PC-3 (cell line): ENCODE measurements around the gene NEDD4L. TPM values are rescaled to one million over a fixed set of nuclear protein-coding genes. Genes with fewer than 3 reads are reported as not detected.

Source experiments
- ATAC-seq: fragments of 200-7000 bp; cut with Tn5 transposase; 2 replicates; pipeline ENCODE4 v1.9.1; 2020; ENCODE audit warnings: mild to moderate bottlenecking, moderate library complexity
- BruUV-seq: library from RNA; stranded (reverse); fragments of 400-500 nt; replicated peaks from 2 replicates; lab custom pipeline; 2021; lab: Mats Ljungman, UMichigan
- CTCF ChIA-PET: fragments of 300-600 bp; sonication (Branson Sonifier 250); formaldehyde crosslinking; loops from one replicate; lab custom pipeline; 2022; ENCODE audit warnings: antibody characterized with exemption; lab: Charles Lee
- POLR2A ChIA-PET: fragments of 300-600 bp; sonication (Branson Sonifier 250); formaldehyde crosslinking; loops from one replicate; lab custom pipeline; 2022; ENCODE audit warnings: antibody characterized with exemption; ENCODE audit not compliant: unreplicated experiment; lab: Charles Lee
- DNase-seq: peaks from one replicate; pipeline ENCODE4 v3.0.0-alpha.2; 2015
- H2AFZ ChIP-seq: fragments of 300-600 bp; sonication (generic); 2 replicates; pipeline ENCODE4 v1.6.0; 2016; ENCODE audit warnings: antibody characterized with exemption, low read length
- H3F3A ChIP-seq: fragments of 300-600 bp; sonication (generic); one replicate; pipeline ENCODE4 v1.6.0; 2017; ENCODE audit warnings: antibody characterized with exemption, low read length, control low read depth, mild to moderate bottlenecking; ENCODE audit not compliant: unreplicated experiment
- H3K27ac ChIP-seq: fragments of 300-600 bp; sonication (generic); 2 replicates; pipeline ENCODE4 v1.5.1; 2016; ENCODE audit warnings: mild to moderate bottlenecking, low read length
- H3K27me3 ChIP-seq: fragments of 300-600 bp; sonication (generic); 2 replicates; pipeline ENCODE4 v1.6.1; 2016; ENCODE audit warnings: low read length, mixed read lengths
- H3K36me3 ChIP-seq: fragments of 300-600 bp; sonication (generic); 2 replicates; pipeline ENCODE4 v1.6.1; 2016; ENCODE audit warnings: low read depth, mixed run types, low read length, mixed read lengths
- H3K4me1 ChIP-seq: fragments of 300-600 bp; sonication (generic); 2 replicates; pipeline ENCODE4 v1.5.1; 2016; ENCODE audit warnings: low read length; ENCODE audit not compliant: insufficient read depth
- H3K4me2 ChIP-seq: fragments of 300-600 bp; sonication (generic); 2 replicates; pipeline ENCODE4 v1.6.0; 2016; ENCODE audit warnings: low read length
- H3K4me3 ChIP-seq: fragments of 300-600 bp; sonication (generic); 2 replicates; pipeline ENCODE4 v1.5.1; 2016; ENCODE audit warnings: mild to moderate bottlenecking, low read length, mixed read lengths
- H3K79me2 ChIP-seq: fragments of 300-600 bp; sonication (generic); 2 replicates; pipeline ENCODE4 v1.6.1; 2017; ENCODE audit warnings: low read length, mixed read lengths
- H3K9ac ChIP-seq: fragments of 300-600 bp; sonication (generic); 2 replicates; pipeline ENCODE4 v1.6.0; 2016; ENCODE audit warnings: mild to moderate bottlenecking, low read length
- H3K9me2 ChIP-seq: fragments of 300-600 bp; sonication (generic); replicated peaks from 2 replicates; pipeline ENCODE4 v1.6.1; 2016; ENCODE audit warnings: mixed run types, low read length, mixed read lengths
- H3K9me3 ChIP-seq: fragments of 300-600 bp; sonication (generic); 2 replicates; pipeline ENCODE4 v1.6.1; 2016; ENCODE audit warnings: low read length, mixed read lengths
- H4K20me1 ChIP-seq: fragments of 300-600 bp; sonication (generic); 2 replicates; pipeline ENCODE4 v1.6.1; 2016; ENCODE audit warnings: low read length, mixed read lengths
- CTCF ChIP-seq: fragments of 300-600 bp; sonication (generic); conservative IDR thresholded peaks from 2 replicates; pipeline ENCODE4 v1.5.1; 2017; ENCODE audit warnings: antibody characterized with exemption, low read depth, mild to moderate bottlenecking, low read length
- EZH2 ChIP-seq: fragments of 300-600 bp; sonication (generic); IDR thresholded peaks from one replicate; pipeline ENCODE4 v1.6.1; 2017; ENCODE audit warnings: antibody characterized with exemption, mild to moderate bottlenecking, low read length; ENCODE audit not compliant: unreplicated experiment
- EZH2phosphoT487 ChIP-seq: fragments of 300-600 bp; sonication (generic); IDR thresholded peaks from 2 replicates; pipeline ENCODE4 v1.6.1; 2018; ENCODE audit warnings: mild to moderate bottlenecking, antibody characterized with exemption, low read length, borderline replicate concordance
- intact Hi-C: fragments of 100-400 bp; cut with micrococcal nuclease; formaldehyde crosslinking; loops from 2 replicates; pipeline ENCODE4 v1.9.0; 2023
- total RNA-seq: library from RNA; depleted of rRNA; stranded (reverse); fragments of >200 nt; gene quantifications from 2 replicates; pipeline ENCODE4 v1.2.3, GENCODE V29; 2014

The NEDD4L gene
- total RNA-seq, 1 experiment from 2014 or later, result 105 TPM

GRCh38 chr18:57997820-57998219, 46.2 kb upstream of the NEDD4L start:
- Histone ChIP-seq H3K79me2 (no peaks in the 10 kb centered on the region), H3K9me3 (no peaks in the 10 kb centered on the region), H3K27ac (no peak overlapping the region), H3K4me2 (no peak overlapping the region), H3K36me3 (no peaks in the 10 kb centered on the region), H3K9me2 (no peaks in the 10 kb centered on the region), H3K4me1 (peaks cover 9% of the 10 kb centered on the region; the same call in 1 of the 2 replicates), H3K27me3 (no peaks in the 10 kb centered on the region), H3K4me3 (no peak overlapping the region), H4K20me1 (no peaks in the 10 kb centered on the region), H3F3A (peaks cover 5% of the 10 kb centered on the region), H2AFZ (no peak overlapping the region), H3K9ac (no peak overlapping the region)
- ATAC-seq (no peak), DNase-seq (no peak)
- intact Hi-C loops, result no loop called here
- CTCF ChIA-PET, result no interaction called here
- POLR2A ChIA-PET, result no interaction called here
- no TSS peak for BruUV-seq
- TF ChIP-seq EZH2phosphoT487 (no peak), EZH2 (no peak), CTCF (no peak)

GRCh38 chr18:57998461-57998860, 45.6 kb upstream of the NEDD4L start:
- POLR2A ChIA-PET, result no interaction called here
- peak; percentile 99 for ATAC-seq
- peak; percentile 83 for DNase-seq
- H3K27me3 ChIP-seq, result no peaks in the 10 kb centered on the region
- H3K79me2 ChIP-seq, result no peaks in the 10 kb centered on the region
- intact Hi-C loops, result no loop called here
- H3K9ac ChIP-seq, result no peak overlapping the region
- H3K4me1 ChIP-seq, result peaks cover 13% of the 10 kb centered on the region
- H2AFZ ChIP-seq, result no peak overlapping the region
- H3K36me3 ChIP-seq, result no peaks in the 10 kb centered on the region
- BruUV-seq, result no TSS peak
- H3K9me3 ChIP-seq, result no peaks in the 10 kb centered on the region
- H3F3A ChIP-seq, result peaks cover 5% of the 10 kb centered on the region
- no peak overlapping the region for H3K4me2 ChIP-seq
- no peaks in the 10 kb centered on the region for H3K9me2 ChIP-seq
- CTCF ChIA-PET, result no interaction called here
- H3K4me3 ChIP-seq, result no peak overlapping the region
- TF ChIP-seq CTCF (no peak), EZH2 (no peak), EZH2phosphoT487 (no peak)
- H3K27ac ChIP-seq, result no peak overlapping the region
- no peaks in the 10 kb centered on the region for H4K20me1 ChIP-seq

- Histone ChIP-seq H3K9ac (peak overlapping the region; percentile 80), H4K20me1 (no peaks in the 10 kb centered on the region), H3K27me3 (no peaks in the 10 kb centered on the region), H3K79me2 (no peaks in the 10 kb centered on the region), H3K4me1 (peaks cover 36% of the 10 kb centered on the region), H3K4me2 (peak overlapping the region; percentile 60), H3F3A (peaks cover 6% of the 10 kb centered on the region), H3K36me3 (no peaks in the 10 kb centered on the region), H3K9me2 (no peaks in the 10 kb centered on the region), H3K9me3 (no peaks in the 10 kb centered on the region), H2AFZ (no peak overlapping the region), H3K4me3 (no peak overlapping the region), H3K27ac (peak overlapping the region; percentile 98)
- ATAC-seq (peak; percentile 94), DNase-seq (peak; percentile 92)
- intact Hi-C loops, result no loop called here
- no TSS peak for BruUV-seq
- no peak for TF ChIP-seq CTCF
- no peak for TF ChIP-seq EZH2phosphoT487
- TF ChIP-seq EZH2, result no peak
- ChIA-PET POLR2A (interaction anchor here (0.6 kb wide), 1 partner anchor 284 kb away, joined by 3 read pairs; no protein-coding TSS in a partner anchor), CTCF (interaction anchor here (0.7 to 1.0 kb wide), 2 partner anchors 45 to 63 kb away, joined by 3 read pairs; no protein-coding TSS in a partner anchor)
Measured at GRCh38 chr18:58004317-58004716, 39.7 kb upstream of the NEDD4L start.
